Erythroblast (primary cell): Measurements from ENCODE around the gene NCR3LG1.

ENCODE experiments used
- GATA1 ChIP-seq: IDR thresholded peaks from 2 replicates; pipeline ENCODE4 v1.6.1; 2011; ENCODE audit warnings: low read depth, mild to moderate bottlenecking, control low read depth, low read length, moderate library complexity
- POLR2A ChIP-seq: IDR thresholded peaks from 2 replicates; pipeline ENCODE4 v1.6.1; 2011; ENCODE audit warnings: mild to moderate bottlenecking, low read length

- TF ChIP-seq POLR2A (no peak), GATA1 (no peak)
Measured at GRCh38 chr11:17387254-17387653, 35.7 kb downstream of the NCR3LG1 start.
